HG02610 (cell line): Measurements from ENCODE around the gene UBR3.
"Not testable (repeated sequence)": the region's sequence is repeated elsewhere in the genome, so short reads cannot be mapped to it uniquely, and the experiment has no call there.

Experiments
- ATAC-seq: cut with Tn5 transposase; IDR thresholded peaks from one replicate; pipeline ENCODE4 v1.9.1; 2021; ENCODE audit warnings: mild to moderate bottlenecking, moderate library complexity; ENCODE audit not compliant: unreplicated experiment

The UBR3 gene

DNA sequence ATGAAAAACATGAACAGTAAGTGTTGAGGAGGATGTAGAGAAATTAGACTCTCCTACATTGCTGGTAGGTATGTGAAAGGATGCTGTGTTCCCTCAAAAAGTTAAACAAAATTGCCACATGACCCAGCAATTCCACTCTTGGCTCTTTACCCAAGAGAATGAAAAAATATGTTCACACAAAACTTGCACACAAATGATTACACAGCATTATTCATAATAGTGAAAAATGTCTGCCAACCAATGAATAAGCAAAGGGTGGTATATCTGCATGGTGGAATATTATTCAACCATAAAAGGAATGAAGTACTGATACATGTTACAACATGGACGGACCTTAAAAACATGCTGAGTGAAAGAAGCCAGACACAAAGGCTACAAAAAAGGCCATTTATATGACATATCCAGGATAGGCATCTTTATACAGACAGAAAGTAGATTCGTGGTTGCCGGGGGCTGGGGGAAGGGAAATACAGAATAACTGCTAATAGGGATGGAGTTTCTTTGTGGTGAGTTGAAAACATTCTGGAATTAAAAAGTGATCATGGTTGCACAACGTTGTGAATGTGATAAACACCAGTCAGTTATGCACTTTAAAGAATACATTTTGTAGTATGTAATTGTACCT is 265.3 kb downstream of the UBR3 start:
- ATAC-seq: no peak

DNA sequence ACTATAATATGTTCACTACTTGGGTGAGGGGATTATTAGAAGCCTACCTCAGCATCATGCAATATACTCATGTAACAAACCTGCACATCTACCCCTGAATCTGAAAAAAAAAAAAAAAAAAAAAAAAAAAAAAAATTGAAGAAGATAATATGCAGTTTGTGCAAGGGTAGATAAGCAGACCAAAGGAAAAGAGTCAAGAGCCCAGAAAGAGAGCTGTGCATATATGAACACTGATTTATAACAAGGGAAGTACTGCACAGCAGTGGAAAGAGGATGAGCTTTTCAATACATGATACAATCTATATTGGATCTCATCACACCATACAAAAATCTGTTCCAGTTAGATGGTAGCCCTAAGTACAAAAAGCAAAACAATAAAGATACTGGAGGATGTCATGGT is 268.1 kb downstream of the UBR3 start:
- ATAC-seq: no peak

DNA sequence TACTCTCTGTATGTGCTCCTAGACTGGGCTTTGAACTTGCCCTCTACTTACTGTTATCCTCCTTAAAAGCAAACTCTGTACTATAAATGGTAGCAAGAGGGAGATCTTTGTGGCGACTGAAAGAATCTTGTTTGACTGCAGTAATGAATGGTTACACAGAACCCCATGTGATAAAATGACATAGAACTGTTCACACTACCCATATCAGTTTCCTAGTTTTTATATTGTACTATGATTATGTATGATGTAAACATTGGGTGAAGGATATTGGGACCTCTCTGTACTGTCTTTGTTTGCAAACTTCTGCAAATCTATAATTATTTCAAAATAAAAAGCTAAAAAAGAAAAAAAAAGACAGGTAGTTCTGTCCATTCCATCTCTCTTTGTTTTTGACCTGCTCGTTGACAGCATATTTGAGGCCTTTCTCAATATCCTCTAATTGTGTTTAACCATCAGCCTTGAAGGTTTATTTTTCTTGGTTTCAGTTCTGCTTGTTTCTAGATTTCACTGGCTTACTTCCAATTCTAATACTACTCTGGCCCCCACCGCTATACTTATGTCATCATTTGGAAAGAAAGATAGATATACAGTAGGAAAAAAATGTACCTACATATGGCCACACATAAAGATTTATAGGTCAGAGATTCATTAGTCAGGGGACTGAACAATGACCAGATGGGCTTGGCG is 271.5 kb downstream of the UBR3 start:
- ATAC-seq: no peak

DNA sequence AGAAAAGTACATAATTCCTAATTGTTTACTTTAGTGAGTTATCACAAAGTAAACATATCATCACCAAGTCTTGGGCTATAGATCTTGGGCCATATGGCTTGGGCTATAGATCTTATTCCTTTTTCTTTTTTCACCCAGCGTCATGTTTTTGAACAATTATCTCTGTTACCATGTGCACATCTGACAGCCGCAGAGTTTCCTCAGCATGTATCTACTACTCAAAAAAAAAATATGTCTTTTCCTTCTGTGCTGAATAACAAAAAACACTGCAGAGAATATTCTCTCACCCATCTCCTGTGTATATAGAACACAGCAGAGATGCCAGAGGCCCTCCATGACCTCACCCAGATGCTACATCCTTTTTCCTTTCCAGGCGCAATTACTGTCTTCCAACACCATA is 274.5 kb downstream of the UBR3 start:
- no peak for ATAC-seq

DNA sequence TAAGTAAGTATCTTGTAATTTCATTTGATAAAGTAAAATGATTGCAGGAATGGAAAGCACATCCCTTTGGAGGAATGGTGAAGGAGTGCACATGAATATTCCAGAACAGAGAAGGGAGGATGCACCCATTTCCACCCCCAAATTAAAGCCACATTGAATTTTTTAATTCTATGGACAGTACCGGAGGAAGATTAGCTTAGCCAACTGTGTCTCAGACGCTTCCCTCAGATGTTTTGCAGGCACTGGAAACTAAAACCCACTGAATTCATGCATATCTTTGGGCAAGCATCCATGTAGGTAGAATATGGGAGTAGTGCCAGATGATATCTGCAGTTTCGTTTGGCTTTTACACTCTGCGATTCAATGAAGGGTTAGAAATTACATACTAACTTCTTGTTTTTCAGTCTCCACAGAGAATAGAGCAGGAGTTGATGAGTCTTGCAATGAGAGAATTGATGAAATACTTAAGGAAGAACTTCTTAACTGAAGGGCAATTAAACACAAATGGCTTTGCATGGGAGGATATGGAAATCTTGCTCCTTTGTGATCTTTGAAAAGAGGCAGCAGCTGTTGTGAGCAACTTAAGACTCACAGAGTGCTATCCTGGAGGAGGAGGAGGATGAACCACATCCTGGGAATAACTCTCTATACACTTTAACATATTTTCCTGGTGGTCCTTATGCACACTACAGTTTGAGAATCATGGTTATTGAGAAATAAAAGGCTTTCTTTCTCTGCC is 279.0 kb downstream of the UBR3 start:
- no peak for ATAC-seq

DNA sequence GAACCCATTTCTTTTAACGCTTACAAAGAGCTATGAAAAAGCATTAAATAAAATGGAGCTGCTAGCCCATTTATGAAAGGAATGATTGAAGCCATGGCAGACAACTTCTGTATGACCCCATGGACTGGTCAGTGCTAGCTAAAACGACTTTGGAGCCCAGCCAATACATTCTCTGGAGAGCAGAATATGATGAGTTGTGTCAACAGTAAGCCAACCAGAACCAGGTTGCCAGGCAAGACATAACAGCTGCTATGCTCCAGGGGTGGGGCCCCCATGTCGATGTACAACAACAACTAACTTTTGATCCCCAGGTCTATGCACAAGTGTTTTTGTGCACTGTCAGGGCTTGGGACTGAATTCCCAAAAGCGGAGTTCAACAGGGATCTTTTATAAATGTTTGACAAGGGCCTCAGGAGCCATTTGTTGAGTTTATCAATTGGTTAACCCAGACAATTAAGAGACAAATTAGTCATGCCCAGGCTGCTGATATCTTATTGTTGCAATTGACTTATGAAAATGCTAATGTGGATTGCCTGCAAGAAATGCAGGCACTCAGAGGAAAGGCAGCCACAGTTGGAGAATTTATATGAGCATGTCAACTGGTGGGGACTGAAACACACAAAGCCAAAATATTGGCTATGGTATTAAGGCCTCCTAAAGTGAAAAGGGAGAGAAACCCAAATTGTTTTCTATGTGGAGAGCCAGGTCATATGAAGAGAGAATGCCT is 286.1 kb downstream of the UBR3 start:
- no peak for ATAC-seq

DNA sequence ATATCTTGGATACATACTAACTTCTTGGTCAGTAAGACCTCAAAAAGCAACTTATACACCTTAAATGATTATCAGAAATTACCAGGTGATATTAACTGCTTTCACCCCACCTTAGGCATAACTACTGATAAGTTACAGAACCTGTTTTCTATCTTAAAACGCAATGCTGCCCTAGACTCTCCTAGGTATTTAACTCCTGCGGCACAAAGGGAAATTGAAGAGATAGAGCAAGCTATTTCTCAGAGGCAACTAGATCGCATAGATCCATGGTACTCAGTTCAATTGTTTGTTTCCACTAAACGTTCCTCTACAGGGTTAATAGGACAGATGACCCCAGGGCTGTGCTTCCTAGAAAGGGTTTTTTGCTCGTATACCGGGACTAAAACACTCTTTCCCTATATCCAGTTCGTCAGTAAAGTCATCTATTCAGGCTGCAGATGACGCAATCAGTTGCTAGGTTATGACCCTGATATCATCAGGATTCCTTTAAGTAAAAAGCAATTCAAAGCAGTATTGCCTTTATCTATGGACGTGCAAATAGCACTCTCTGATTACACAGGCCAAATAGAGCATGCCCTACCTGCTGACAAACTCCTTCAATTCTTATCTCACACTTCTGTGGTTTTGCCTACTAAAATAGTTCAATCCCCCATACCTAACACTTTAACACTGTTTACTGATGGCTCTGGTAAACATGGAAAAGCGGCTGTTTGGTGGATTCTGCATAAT is 288.4 kb downstream of the UBR3 start:
- ATAC-seq: no peak

DNA sequence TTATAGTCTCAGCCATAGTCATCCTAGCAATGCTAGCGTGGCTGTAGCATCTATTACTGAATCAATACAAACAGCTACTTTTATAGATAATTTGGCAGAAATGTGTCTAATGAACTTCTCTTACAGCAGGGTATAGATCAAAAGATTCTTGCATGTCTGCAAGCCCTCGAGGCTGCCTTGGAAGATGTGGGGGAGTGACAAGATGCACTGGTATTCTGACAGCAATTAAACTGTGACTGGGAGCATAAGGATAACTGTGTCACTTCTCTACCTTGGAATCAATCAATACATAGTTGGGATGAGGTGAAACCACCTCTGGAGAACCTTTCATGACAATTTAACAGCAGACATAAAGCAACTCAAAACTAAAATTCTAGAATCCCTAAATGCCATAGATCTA is 291.4 kb downstream of the UBR3 start:
- no peak for ATAC-seq

DNA sequence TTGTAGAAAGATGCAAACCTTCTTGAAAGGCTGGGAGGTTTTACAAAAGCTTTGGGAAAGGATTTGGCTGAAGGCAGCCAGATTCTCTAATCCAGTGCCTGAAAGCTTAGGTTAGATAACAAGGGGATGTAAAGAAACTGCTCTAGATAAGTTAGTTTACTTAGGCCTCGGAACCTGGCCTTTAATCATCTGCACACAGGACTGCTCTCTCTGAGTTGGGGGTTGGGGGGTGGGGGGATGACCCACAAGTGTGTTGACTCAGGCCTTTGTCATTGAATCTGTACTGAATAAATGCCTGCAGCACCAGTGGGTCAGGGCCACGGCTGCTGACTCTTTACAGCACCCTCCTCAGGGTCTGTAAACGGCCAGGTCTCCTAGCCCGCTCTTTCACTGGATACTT is 292.1 kb downstream of the UBR3 start:
- not testable (repeated sequence) for ATAC-seq

DNA sequence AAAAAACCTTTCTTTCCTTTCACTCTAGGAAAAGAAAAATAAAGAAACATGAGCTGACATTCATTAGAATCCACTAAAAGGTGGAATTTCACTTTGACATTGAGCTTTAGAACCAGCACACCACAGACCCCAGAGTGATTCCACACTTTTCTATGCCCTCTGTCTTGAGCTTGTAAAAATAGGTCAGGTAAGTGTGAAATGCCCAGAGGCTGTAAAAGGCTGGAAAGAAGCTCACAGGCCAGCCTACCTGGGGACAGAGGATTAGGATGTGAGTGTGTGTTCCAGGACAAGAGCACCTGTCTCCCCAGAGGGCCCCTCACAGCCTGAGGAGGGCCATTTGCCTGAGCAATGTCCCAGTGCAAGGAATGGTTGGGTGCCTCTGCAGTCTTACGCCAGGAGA is 294.4 kb downstream of the UBR3 start:
- no peak for ATAC-seq

DNA sequence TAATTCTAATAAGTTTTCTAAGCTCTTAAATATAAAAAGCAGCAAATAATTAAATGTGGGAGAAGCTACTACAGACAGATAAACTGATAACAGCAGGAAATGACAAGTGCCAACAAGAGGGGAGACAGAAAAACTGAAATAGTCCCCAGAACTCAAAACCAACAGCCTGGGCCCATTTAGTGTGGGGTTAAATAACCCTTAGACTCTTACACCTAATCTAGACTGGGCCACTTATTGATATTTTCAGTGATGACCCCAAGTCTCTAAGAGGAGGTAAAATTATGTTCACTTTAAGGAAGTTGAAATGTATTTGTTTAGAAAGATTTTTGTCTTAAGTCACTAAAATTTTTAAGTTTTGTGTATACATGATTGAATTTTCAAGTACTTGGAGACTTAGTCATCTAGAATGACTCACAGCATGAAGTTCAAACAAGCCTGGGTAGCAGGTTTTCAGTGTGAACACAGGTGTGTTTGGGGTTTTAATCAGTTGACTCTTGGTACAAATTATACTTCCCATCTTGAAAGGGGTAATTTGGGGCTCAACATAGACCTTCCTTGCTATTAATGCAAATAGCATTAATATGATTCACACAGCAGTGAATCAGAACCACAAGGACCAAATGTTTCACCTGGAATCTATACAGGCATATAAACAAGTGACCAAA is 295.8 kb downstream of the UBR3 start:
- no peak for ATAC-seq

DNA sequence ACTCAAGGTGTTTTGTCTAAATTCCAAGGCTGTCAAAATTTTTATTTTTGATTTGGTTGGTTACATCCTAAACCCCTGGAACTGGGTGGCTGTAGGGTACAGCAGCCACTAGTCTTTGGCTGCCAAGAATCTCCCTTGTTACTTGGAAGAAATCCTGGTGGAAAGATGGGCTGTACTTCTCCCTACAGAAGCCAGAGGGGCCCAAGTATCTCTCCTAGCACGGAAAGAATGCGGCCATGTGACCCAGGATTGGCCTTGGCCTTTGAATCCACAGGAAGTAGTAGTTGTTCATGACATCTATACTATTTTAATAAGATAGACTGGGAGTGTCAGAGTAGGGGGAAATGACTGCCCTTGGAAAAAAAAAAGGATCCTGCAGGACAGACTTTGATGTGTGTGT is 296.3 kb downstream of the UBR3 start:
- no peak for ATAC-seq

DNA sequence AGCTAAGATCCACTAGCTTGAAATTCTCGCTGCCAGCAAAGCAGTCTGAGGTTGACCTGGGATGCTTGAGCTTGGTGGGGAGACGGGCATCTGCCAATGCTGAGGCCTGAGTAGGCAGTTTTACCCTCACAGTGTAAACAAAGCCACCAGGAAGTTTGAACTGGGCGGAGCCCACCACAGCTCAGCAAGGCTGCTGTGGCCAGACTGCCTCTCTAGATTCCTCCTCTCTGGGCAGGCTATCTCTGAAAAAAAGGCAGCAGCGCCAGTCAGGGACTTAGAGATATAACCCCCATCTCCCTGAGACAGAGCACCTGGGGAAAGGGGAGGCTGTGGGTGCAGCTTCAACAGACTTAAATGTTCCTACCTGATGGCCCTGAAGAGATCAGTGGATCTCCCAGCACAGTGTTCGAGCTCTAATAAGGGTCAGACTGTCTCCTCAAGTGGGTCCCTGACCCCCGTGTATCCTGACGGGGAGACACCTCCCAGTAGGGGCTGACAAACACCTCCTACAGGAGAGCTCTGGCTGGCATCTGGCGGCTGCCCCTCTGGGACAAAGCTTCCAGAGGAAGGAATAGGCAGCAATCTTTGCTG is 299.0 kb downstream of the UBR3 start:
- ATAC-seq: not testable (repeated sequence)
